GM21529 (cell line): ENCODE data around the gene DLG2.
A peak's percentile ranks its signal among the peaks of the same experiment; 100 is the strongest.

Source experiments
- ATAC-seq: cut with Tn5 transposase; IDR thresholded peaks from one replicate; pipeline ENCODE4 v1.9.1; 2021; ENCODE audit not compliant: unreplicated experiment

Gene DLG2

DNA sequence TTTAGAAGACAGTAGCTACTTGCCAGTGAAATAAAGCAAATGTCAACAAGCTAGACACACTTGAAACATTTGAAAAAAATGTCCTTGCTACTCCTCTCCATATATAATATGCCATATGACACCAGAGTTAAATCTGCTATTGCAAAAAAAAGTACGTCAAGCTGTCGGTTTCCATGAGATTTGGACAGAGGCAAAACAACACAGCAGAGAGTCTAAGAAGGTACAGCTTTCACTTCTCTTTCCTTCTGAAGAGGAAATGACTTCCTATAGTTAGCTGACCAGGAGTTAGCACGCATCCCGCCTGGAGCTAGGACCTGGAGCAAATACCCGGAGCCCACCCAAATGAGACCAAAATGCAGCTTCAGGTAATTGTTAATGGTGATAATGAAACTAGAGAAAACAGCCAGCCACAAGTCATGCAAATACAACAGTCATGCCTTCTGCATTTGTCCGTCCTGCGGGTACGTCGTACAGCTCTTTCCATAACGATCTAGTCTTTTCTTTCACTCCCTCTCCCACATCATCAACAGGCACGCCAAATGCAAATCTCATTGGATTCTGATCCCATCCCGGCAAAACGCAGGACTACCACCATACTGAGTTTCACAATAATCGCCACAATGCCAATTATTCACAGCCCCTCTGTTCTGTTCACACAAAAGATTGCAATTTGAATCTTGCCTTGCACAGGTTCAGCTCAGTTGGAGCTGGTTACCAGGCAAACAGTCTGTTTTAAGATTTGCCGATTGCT, 1945.9 kb downstream of the DLG2 start:
- ATAC-seq = peak; percentile 70

DNA sequence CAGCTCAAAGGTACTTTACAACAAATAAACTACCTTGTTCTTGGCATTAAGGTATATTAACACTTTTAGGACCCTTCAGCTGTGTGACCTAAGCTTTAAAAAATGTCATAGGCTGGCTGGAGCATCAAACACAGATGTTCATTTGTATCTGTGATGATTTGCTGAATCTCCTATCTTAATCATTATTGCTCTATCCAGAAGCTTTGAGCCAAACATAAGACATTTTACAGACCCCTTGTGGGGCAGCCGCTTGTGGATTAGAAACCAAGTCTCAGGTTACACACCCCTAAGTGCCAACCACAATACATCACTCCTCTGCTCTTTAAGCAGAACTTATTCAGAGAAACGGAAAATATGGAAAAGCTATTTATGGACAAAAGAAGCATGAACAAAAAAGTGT, 1946.8 kb downstream of the DLG2 start:
- no peak for ATAC-seq

GRCh38 chr11:83678831-83679584, 1948.1 kb downstream of the DLG2 start:
- no peak for ATAC-seq

DNA sequence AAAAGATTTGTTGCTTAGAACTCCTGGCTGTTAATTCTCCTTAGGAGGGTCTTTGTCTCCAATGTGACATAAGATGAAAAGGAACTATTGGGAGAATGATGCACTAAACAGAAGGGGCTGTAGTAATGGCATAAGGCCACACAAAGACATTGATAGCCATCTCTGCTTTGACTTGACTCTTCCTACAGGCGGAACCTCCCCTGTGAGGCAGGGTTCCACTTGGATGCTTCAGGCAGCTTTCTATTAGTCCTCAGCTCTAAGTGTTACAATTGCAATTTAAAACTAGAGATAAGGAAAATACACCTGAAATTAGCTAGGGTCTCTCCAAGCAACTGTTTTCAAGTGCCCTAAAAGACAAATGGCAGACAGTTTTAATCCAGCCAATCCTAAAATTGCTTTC, 1949.4 kb downstream of the DLG2 start:
- ATAC-seq = no peak

- no peak for ATAC-seq
Measured at GRCh38 chr11:83676056-83676601, 1951.0 kb downstream of the DLG2 start.

DNA sequence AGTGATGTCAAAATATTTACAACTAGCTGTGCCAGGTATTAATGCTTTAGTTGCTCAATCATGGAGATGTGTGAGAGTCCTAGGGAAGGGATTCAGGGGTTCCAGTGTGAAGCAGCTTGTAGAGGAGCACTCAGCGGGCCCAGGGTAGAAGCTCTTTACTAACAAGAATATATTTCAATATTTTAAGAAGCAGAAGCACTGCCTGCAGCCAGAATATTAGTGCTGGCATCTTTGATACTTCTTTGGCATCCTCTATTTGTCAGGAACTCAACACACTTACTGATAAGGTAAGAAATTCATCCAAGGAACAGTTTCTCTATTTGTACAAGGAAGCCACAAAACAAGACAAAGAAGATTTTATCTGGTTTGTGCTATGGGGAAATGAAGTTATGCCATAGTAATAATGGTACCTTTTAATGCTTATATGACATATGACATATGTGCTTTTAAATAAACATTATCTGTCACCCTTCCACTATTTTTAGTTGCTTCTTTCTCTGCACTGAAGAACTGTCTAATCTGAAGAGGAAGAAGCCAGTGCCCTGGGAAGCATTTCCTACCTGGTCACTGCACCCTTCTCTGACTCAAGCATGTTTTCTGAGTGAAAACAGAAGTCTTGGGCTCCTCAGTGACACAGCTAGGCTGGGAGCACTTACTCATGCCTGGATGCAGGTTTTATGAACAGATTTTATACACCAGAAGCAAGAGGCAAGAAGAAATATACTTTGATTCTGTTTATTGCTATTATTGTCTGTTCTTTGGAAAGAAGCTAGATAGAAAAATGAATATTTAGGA, 1952.8 kb downstream of the DLG2 start:
- no peak for ATAC-seq

DNA sequence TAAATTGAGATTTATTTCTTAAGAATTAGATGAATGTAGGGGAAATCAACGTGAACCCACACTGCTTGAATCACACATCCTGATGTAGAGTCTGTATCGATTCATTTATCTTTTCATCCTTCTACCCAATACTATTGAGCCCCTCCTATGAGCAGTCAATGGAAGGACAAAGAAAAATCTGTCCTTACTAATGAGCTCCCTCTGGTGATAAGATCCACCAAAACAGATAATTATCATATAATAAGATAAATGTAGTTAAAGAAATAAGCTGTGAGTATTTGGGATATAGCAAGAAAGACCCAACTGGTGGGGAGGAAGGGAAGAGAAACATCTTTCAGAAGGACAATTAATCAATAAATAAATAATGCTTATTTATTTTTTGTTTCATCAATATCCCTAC, 1955.9 kb downstream of the DLG2 start:
- no peak for ATAC-seq

GRCh38 chr11:83666149-83666548, 1961.0 kb downstream of the DLG2 start:
- no peak for ATAC-seq

DNA sequence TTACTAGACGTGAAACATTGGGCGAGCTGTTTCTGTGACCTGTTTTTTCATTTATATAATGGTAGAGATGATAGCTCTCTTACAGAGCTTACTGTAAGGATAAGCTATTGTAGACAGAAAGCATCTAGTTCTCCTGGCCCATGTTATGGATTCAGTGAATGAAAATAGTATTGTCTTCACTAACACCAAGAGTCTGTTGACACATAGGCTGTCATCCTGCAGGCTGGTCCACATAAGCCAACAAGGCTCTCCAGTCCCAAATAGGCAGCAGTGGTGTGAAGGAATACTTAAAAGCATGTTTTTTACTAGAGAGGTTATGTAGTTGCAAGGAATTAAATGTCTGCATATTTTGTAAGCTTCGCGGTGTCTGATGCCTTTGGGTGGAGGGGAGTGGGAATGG, 1963.2 kb downstream of the DLG2 start:
- ATAC-seq = no peak

- no peak for ATAC-seq
Measured at GRCh38 chr11:83663446-83663845, 1963.7 kb downstream of the DLG2 start.

GRCh38 chr11:83662494-83662893, 1964.7 kb downstream of the DLG2 start:
- ATAC-seq = no peak

- ATAC-seq = no peak
Measured at GRCh38 chr11:83661491-83662350, 1965.4 kb downstream of the DLG2 start.

DNA sequence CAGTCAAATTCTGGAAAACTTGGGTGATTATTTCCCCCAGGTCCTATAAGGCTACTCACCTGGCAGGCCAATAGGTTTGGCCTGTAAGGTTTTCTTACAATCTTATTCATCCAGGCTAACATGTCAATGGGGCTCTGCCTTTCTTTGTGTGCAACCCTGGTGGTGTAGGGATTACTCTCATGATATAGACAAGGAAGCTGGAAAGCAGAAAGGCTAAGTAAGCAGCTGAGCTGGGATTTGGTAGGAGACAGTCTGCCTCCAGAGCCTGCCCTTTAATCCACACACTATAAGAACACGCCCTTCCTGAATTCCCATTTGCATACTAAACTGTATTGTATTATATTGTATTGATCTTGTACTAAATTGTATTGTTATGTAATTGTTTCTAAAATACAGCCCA, 1967.7 kb downstream of the DLG2 start:
- no peak for ATAC-seq

DNA sequence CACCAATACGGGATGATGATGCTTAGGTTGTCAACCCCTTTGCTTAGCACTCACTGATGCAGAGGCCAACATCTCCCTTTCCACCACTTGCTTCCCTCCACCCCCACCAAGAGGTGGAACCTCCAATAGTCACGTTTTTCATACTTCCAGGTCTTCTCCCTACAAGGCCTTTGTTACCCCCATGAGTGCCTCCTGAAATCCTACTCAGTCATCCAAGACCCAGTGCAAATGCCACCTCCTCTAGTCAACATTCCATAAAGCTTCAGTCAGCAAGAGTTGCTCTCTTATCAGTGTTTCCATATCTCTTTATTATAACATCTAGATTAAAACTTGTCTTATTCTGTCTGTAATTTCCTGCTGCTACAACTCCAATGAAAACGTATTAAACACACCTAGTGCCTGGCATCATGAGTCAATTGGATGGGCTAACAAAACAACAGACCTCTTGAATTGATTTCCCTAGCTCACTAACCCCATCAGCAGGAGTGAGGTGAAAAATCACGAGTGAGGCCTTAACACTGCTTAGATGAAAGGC, 1970.3 kb downstream of the DLG2 start:
- ATAC-seq = no peak

DNA sequence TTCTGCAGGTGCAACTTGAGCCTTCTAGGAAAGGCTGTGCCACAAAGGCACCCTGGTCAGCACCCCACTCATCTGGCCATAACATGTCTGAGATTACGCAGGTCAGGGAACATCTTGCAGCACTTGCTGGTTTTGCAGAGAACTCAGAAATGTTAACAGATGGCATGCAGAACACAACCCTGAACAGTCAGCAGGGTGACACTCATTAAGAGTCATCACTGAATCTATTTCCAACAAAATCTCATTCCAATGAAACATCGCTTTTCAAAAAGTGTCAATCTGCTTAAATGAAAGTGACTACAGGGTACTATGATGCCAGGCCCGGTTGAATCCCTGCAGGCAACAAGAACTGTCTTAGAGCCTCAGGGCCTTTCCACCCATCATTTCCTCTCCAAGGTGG, 1971.2 kb downstream of the DLG2 start:
- no peak for ATAC-seq

- ATAC-seq = no peak
Measured at GRCh38 chr11:83649528-83649855, 1977.7 kb downstream of the DLG2 start.

GRCh38 chr11:83648610-83649527, 1978.3 kb downstream of the DLG2 start:
- no peak for ATAC-seq

DNA sequence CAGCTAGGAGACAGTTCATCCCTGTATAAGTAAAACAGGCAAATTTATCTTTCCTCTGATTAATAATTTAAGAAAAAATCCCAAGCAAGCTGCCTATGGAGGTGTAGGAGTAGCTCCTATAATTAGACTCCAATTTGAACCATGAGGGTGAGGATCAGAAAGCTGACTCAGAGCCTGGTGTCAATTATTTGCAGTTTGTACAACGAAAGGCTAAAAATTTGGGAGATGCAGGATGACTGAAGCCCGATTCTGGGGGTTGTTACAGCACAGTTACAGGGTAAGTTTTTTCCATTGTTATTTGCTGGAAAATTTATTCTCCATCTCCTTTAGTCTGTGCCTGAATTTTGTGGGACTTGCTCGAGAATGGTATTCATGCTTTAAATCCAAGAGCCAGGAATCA, 1981.6 kb downstream of the DLG2 start:
- ATAC-seq = no peak

GRCh38 chr11:83643115-83643514, 1984.0 kb downstream of the DLG2 start:
- ATAC-seq = peak; percentile 61
